ENCODE measurements around the gene SKA1. TPM values are rescaled to one million over a fixed set of nuclear protein-coding genes. Genes with fewer than 3 reads are reported as not detected.
"Not testable (repeated sequence)": the region's sequence is repeated elsewhere in the genome, so short reads cannot be mapped to it uniquely, and the experiment has no call there.

Gene SKA1
- polyA plus RNA-seq, 1 donor from 2014 or later = 0.97 TPM

- no peak overlapping the region for H2AFZ ChIP-seq (ENCODE audit: low read depth, low read length)
- H3K36me3 ChIP-seq (ENCODE audit: insufficient read depth, low read length) = no peaks in the 10 kb centered on the region
- no peak overlapping the region for H3K9ac ChIP-seq (ENCODE audit: low read length)
- H4K20me1 ChIP-seq (ENCODE audit: insufficient read depth) = no peaks in the 10 kb centered on the region
- no peaks in the 10 kb centered on the region for H3K9me2 ChIP-seq (ENCODE audit: insufficient read depth, low read length)
- H3K4me2 ChIP-seq (ENCODE audit: low read length) = no peak overlapping the region
- no peaks in the 10 kb centered on the region for H3K79me2 ChIP-seq (replicated peaks; ENCODE audit: insufficient read depth, low read length)
- no peaks in the 10 kb centered on the region for H3K27me3 ChIP-seq (ENCODE audit: insufficient read depth, low read depth, low read length)
- no peak overlapping the region for H3K27ac ChIP-seq (ENCODE audit: low read length)
- H3K4me3 ChIP-seq (ENCODE audit: low read length) = no peak overlapping the region
- TF ChIP-seq EZH2 (IDR thresholded peaks at IDR 0.05; ENCODE audit: borderline replicate concordance, insufficient read depth, low read length, poor library complexity, severe bottlenecking) = no peak
- TF ChIP-seq MXI1 (conservative IDR thresholded peaks at IDR 0.05; ENCODE audit: poor library complexity, severe bottlenecking) = no peak
- TF ChIP-seq SMC3 (conservative IDR thresholded peaks at IDR 0.05; ENCODE audit: poor library complexity) = no peak
- TF ChIP-seq REST (IDR thresholded peaks at IDR 0.05; ENCODE audit: borderline replicate concordance) = no peak
- no peak for TF ChIP-seq EP300 (conservative IDR thresholded peaks at IDR 0.05; ENCODE audit: poor library complexity, severe bottlenecking)
- TF ChIP-seq TAF1 (IDR thresholded peaks at IDR 0.05; ENCODE audit: low read depth) = no peak
- TF ChIP-seq POLR2AphosphoS5 (IDR thresholded peaks at IDR 0.05) = no peak
- no peak for TF ChIP-seq RAD21 (conservative IDR thresholded peaks at IDR 0.05)
- no peak for TF ChIP-seq CTCF (IDR thresholded peaks at IDR 0.05; ENCODE audit: poor library complexity, severe bottlenecking)
- no peaks in the 10 kb centered on the region for H3K9me3 ChIP-seq (ENCODE audit: low read length)
- H3F3A ChIP-seq (ENCODE audit: insufficient read depth, low read length, poor library complexity, severe bottlenecking) = no peaks in the 10 kb centered on the region
These were observed 36.0 kb downstream of the SKA1 start for GRCh38 chr18:50410894-50411293.

DNA sequence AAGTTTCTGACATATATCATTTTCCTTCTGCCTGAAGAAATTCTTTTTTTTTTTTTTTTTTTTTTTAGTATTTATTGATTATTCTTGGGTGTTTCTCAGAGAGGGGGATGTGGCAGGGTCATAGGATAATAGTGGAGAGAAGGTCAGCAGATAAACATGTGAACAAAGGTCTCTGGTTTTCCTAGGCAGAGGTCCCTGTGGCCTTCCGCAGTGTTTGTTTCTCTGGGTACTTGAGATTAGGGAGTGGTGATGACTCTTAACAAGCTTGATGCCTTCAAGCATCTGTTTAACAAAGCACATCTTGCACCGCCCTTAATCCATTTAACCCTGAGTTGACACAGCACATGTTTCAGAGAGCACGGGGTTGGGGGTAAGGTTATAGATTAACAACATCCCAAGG, 42.0 kb downstream of the SKA1 start:
- H3K9ac ChIP-seq (ENCODE audit: low read length); H3K9me2 ChIP-seq (ENCODE audit: insufficient read depth, low read length); H3K36me3 ChIP-seq (ENCODE audit: insufficient read depth, low read length); H4K20me1 ChIP-seq (ENCODE audit: insufficient read depth); H3K27ac ChIP-seq (ENCODE audit: low read length); H3K79me2 ChIP-seq (replicated peaks; ENCODE audit: insufficient read depth, low read length); H3K9me3 ChIP-seq (ENCODE audit: low read length); H2AFZ ChIP-seq (ENCODE audit: low read depth, low read length); H3K4me3 ChIP-seq (ENCODE audit: low read length); H3K27me3 ChIP-seq (ENCODE audit: insufficient read depth, low read depth, low read length); H3F3A ChIP-seq (ENCODE audit: insufficient read depth, low read length, poor library complexity, severe bottlenecking); H3K4me2 ChIP-seq (ENCODE audit: low read length): not testable (repeated sequence)

DNA sequence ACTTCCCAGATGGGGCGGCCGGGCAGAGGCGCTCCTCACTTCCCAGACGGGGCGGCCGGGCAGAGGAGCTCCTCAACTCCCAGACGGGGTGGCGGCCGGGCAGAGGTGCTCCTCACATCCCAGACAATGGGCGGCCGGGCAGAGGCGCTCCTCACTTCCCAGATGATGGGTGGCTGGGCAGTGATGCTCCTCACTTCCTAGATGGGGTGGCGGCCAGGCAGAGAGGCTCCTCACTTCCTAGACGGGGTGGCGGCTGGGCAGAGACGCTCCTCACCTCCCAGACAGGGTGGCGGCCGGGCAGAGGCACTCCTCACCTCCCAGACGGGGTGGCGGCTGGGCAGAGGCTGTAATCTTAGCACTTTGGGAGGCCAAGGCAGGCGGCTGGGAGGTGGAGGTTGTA, 42.9 kb downstream of the SKA1 start:
- not testable (repeated sequence) for H2AFZ ChIP-seq (ENCODE audit: low read depth, low read length); H3K36me3 ChIP-seq (ENCODE audit: insufficient read depth, low read length); H3K9me3 ChIP-seq (ENCODE audit: low read length); H3F3A ChIP-seq (ENCODE audit: insufficient read depth, low read length, poor library complexity, severe bottlenecking); H3K27me3 ChIP-seq (ENCODE audit: insufficient read depth, low read depth, low read length); H3K79me2 ChIP-seq (replicated peaks; ENCODE audit: insufficient read depth, low read length); H3K4me2 ChIP-seq (ENCODE audit: low read length); H3K9me2 ChIP-seq (ENCODE audit: insufficient read depth, low read length); H3K27ac ChIP-seq (ENCODE audit: low read length); H3K4me3 ChIP-seq (ENCODE audit: low read length); H4K20me1 ChIP-seq (ENCODE audit: insufficient read depth); H3K9ac ChIP-seq (ENCODE audit: low read length)

Measured in neural cell (in vitro differentiated cells).